CD4-positive, CD25-positive, alpha-beta regulatory T cell (primary cell): ENCODE data around the gene BTNL2. TPM values are rescaled to one million over a fixed set of nuclear protein-coding genes. Genes with fewer than 3 reads are reported as not detected.
A peak's percentile ranks its signal among the peaks of the same experiment; 100 is the strongest.

Experiments
- ATAC-seq, 2 donors: fragments of 150-1000 bp; cut with Tn5 transposase; one replicate each; pipeline ENCODE4 v1.10.0; 2021; ENCODE audit warnings: low read depth in 2 of 2, moderate number of reproducible peaks in 2 of 2, moderate library complexity in 1 of 2
- DNase-seq, 3 donors: peaks; one replicate each; pipeline versions ENCODE4 v3.0.0 to v3.0.0-alpha.2; 2012 to 2022; ENCODE audit warnings: mixed read lengths in 1 of 3
- H3K27ac ChIP-seq: one replicate; pipeline ENCODE4 v1.7.0; 2013; ENCODE audit warnings: mild to moderate bottlenecking, low read length; ENCODE audit not compliant: insufficient read depth, poor library complexity, severe bottlenecking
- H3K27me3 ChIP-seq: one replicate; pipeline ENCODE4 v1.7.0; 2013; ENCODE audit warnings: low read length; ENCODE audit not compliant: control insufficient read depth, insufficient read depth
- H3K36me3 ChIP-seq: one replicate; pipeline ENCODE4 v1.7.0; 2013; ENCODE audit warnings: mild to moderate bottlenecking, low read length, moderate library complexity; ENCODE audit not compliant: control insufficient read depth, insufficient read depth
- H3K4me1 ChIP-seq: 2 replicates; pipeline ENCODE4 v1.7.0; 2013; ENCODE audit warnings: mild to moderate bottlenecking, low read length; ENCODE audit not compliant: insufficient read depth, control insufficient read depth, poor library complexity, severe bottlenecking
- H3K4me3 ChIP-seq: one replicate; pipeline ENCODE4 v1.7.0; 2013; ENCODE audit warnings: low read depth, mild to moderate bottlenecking, low read length, moderate library complexity
- H3K9me3 ChIP-seq, 2 experiments: 1 replicate in 1 of 2; 2 replicates in 1 of 2; pipeline ENCODE4 v1.7.0; 2013; ENCODE audit warnings: low read length in 2 of 2, mild to moderate bottlenecking in 1 of 2, moderate library complexity in 1 of 2; ENCODE audit not compliant: control insufficient read depth in 2 of 2
- H3K27ac Mint-ChIP-seq, 3 donors: one replicate each; pipeline ENCODE4 v1.8.0; 2020 to 2022; ENCODE audit warnings: mild to moderate bottlenecking in 3 of 3, mixed read lengths in 3 of 3, moderate library complexity in 2 of 3
- H3K27me3 Mint-ChIP-seq: one replicate; pipeline ENCODE4 v1.8.0; 2022; ENCODE audit warnings: mild to moderate bottlenecking, mixed read lengths
- H3K36me3 Mint-ChIP-seq: one replicate; pipeline ENCODE4 v1.8.0; 2020; ENCODE audit warnings: mixed read lengths
- H3K4me1 Mint-ChIP-seq, 4 donors: one replicate each; pipeline ENCODE4 v1.8.0; 2020 to 2022; ENCODE audit warnings: mixed read lengths in 4 of 4, mild to moderate bottlenecking in 1 of 4
- H3K4me3 Mint-ChIP-seq, 4 donors: one replicate each; pipeline ENCODE4 v1.8.0; 2020 to 2022; ENCODE audit warnings: mild to moderate bottlenecking in 4 of 4, mixed read lengths in 4 of 4, moderate library complexity in 3 of 4
- H3K9me3 Mint-ChIP-seq, 7 donors: one replicate each; pipeline ENCODE4 v1.8.0; 2020 to 2022; ENCODE audit warnings: mixed read lengths in 7 of 7, mild to moderate bottlenecking in 3 of 7, moderate library complexity in 2 of 7
- polyA plus RNA-seq, 4 donors: library from polyadenylated mRNA; unstranded; fragments of 300-500 nt; fragmentation: Illumina TruSeq; gene quantifications; one replicate each; pipeline ENCODE4 v1.2.3, GENCODE V29; 2021
- total RNA-seq: library from RNA; stranded (reverse); gene quantifications from one replicate; pipeline ENCODE4 v1.2.3, GENCODE V29; 2022

BTNL2 gene, protein sequence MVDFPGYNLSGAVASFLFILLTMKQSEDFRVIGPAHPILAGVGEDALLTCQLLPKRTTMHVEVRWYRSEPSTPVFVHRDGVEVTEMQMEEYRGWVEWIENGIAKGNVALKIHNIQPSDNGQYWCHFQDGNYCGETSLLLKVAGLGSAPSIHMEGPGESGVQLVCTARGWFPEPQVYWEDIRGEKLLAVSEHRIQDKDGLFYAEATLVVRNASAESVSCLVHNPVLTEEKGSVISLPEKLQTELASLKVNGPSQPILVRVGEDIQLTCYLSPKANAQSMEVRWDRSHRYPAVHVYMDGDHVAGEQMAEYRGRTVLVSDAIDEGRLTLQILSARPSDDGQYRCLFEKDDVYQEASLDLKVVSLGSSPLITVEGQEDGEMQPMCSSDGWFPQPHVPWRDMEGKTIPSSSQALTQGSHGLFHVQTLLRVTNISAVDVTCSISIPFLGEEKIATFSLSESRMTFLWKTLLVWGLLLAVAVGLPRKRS
- total RNA-seq (not detected), polyA plus RNA-seq (not detected)

DNA sequence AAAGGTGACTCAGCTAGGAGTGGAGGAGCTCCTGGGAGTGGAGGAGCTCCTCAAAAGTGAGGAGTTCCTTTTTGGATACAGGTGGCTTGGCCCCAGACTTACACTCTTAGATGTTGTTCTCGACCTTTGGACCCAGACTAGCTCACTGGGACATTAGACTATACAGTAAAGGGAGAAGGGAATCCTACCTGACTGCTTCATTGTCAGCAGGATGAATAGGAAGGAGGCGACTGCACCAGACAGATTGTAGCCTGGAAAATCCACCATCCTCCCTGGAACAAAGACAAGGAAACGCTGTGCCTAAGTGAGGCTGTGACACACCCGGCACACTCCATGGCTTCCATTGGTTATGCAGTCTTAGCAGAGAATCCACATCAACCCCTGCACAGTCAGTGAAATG, at the start of gene BTNL2:
Gene BTNL2, minus strand, starts transcription at position 325 of the 400 bp plus-strand sequence. Its CDS starts 58 bp downstream, at position 267.
- Mint-ChIP-seq H3K9me3 (no peaks in the 10 kb centered on the region), H3K4me1 (peaks cover 0 to 2% (median 0%) of the 10 kb centered on the region in 4 donors), H3K27me3 (peaks cover 70% of the 10 kb centered on the region), H3K4me3 (no peak within 1 kb of the TSS), H3K27ac (no peak within 1 kb of the TSS), H3K36me3 (no peaks in the 10 kb centered on the region)
- DNase-seq (no peak), ATAC-seq (no peak)
- H3K4me1 ChIP-seq: no peaks in the 10 kb centered on the region
- H3K4me3 ChIP-seq: no peak within 1 kb of the TSS
- H3K27ac ChIP-seq: no peak within 1 kb of the TSS
- H3K36me3 ChIP-seq: no peaks in the 10 kb centered on the region
- peaks cover 46% of the 10 kb centered on the region for H3K27me3 ChIP-seq
- no peaks in the 10 kb centered on the region for H3K9me3 ChIP-seq

DNA sequence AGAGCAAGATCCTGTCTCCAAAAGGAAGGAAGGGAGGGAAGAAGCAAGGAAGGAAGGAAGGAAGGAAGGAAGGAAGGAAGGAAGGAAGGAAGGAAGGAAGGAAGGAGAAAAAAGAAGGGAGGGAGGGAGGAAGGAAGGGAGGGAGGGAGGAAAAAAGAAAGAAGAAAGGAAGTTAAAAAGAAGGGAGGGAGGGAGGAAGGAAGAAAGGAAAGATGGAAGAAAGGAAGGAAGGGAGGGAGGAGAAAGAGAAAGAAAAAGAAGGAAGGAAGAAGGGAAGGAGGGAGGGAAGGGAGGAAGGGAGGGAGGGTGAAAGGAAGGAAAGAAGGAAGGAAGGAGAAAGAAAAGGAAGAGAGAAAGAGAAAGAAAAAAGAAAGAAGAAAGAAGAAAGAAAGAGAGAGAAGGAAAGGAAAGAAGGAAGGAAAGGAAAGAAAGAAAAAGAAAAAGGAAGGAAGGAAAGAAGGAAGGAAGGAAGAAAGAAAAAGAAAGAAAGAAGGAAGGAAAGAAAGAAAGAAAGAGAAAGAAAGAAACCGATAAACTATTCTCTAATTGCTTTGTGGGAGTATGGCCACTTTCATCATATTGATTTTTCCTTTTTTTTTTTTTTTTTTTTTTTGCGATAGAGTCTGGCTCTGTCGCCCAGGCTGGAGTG, 42.2 kb upstream of the BTNL2 start:
- no peak overlapping the region for H3K27ac Mint-ChIP-seq
- DNase-seq (no peak), ATAC-seq (no peak)
- Histone ChIP-seq H3K27me3 (peaks cover 8% of the 10 kb centered on the region), H3K4me3 (no peak overlapping the region), H3K9me3 (no peaks in the 10 kb centered on the region), H3K36me3 (no peaks in the 10 kb centered on the region), H3K27ac (no peak overlapping the region), H3K4me1 (no peaks in the 10 kb centered on the region)
- no peaks in the 10 kb centered on the region for H3K4me1 Mint-ChIP-seq
- peaks cover 0 to 13% (median 1%) of the 10 kb centered on the region in 7 donors for H3K9me3 Mint-ChIP-seq
- H3K4me3 Mint-ChIP-seq: peak overlapping the region in 1 of 4 donors; percentile 33
- H3K27me3 Mint-ChIP-seq: peaks cover 30% of the 10 kb centered on the region
- H3K36me3 Mint-ChIP-seq: no peaks in the 10 kb centered on the region

GRCh38 chr6:32447932-32448331, 41.0 kb upstream of the BTNL2 start:
- H3K9me3 ChIP-seq: no peaks in the 10 kb centered on the region
- Mint-ChIP-seq H3K4me1 (peaks cover 0 to 4% (median 0%) of the 10 kb centered on the region in 4 donors), H3K4me3 (no peak overlapping the region), H3K36me3 (no peaks in the 10 kb centered on the region), H3K27ac (peak overlapping the region in 1 of 3 donors; percentile 1), H3K9me3 (peaks cover 0 to 11% (median 1%) of the 10 kb centered on the region in 7 donors), H3K27me3 (peaks cover 27% of the 10 kb centered on the region)
- H3K27me3 ChIP-seq: peaks cover 6% of the 10 kb centered on the region
- no peak overlapping the region for H3K4me3 ChIP-seq
- no peak for ATAC-seq
- no peak for DNase-seq
- no peak overlapping the region for H3K27ac ChIP-seq
- peaks cover 3% of the 10 kb centered on the region for H3K36me3 ChIP-seq
- no peaks in the 10 kb centered on the region for H3K4me1 ChIP-seq

GRCh38 chr6:32445321-32445854, 38.4 kb upstream of the BTNL2 start:
- H3K9me3 Mint-ChIP-seq: peaks cover 0 to 2% (median 0%) of the 10 kb centered on the region in 7 donors
- H3K27ac Mint-ChIP-seq: peak overlapping the region in 1 of 3 donors; percentile 31
- Histone ChIP-seq H3K27ac (no peak overlapping the region), H3K4me1 (peaks cover 12% of the 10 kb centered on the region), H3K9me3 (no peaks in the 10 kb centered on the region), H3K27me3 (peaks cover 2% of the 10 kb centered on the region), H3K4me3 (no peak overlapping the region), H3K36me3 (peaks cover 3% of the 10 kb centered on the region)
- H3K4me1 Mint-ChIP-seq: peaks cover 2 to 17% (median 11%) of the 10 kb centered on the region in 4 donors
- H3K4me3 Mint-ChIP-seq: peak overlapping the region in 1 of 4 donors; percentile 6
- H3K36me3 Mint-ChIP-seq: no peaks in the 10 kb centered on the region
- DNase-seq (no peak), ATAC-seq (no peak)
- peaks cover 14% of the 10 kb centered on the region for H3K27me3 Mint-ChIP-seq

DNA sequence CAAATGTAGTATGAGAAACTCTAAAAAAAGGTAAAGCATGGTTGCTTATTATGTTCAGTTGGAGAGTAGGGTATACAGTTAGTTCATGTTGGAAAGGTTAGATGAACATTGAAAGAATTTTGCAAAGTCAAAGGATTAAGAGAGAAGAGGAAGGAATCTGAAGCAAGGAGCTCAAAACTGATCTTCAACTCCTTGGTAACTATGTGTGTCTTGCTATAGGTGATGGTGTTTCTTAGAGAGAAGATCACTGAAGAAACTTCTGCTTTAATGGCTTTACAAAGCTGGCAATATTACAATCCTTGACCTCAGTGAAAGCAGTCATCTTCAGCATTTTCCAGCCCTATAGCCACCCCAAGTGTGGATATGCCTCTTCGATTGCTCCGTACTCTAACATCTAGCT, 37.5 kb upstream of the BTNL2 start:
- no peaks in the 10 kb centered on the region for H3K36me3 Mint-ChIP-seq
- peak overlapping the region in 1 of 3 donors; percentile 27 for H3K27ac Mint-ChIP-seq
- Histone ChIP-seq H3K27me3 (no peaks in the 10 kb centered on the region), H3K4me3 (no peak overlapping the region), H3K27ac (no peak overlapping the region), H3K9me3 (no peaks in the 10 kb centered on the region), H3K4me1 (peaks cover 19% of the 10 kb centered on the region), H3K36me3 (peaks cover 3% of the 10 kb centered on the region)
- ATAC-seq (no peak), DNase-seq (no peak)
- H3K4me3 Mint-ChIP-seq: no peak overlapping the region
- H3K9me3 Mint-ChIP-seq: peaks cover 0 to 2% (median 0%) of the 10 kb centered on the region in 7 donors
- H3K4me1 Mint-ChIP-seq: peaks cover 8 to 25% (median 16%) of the 10 kb centered on the region in 4 donors
- H3K27me3 Mint-ChIP-seq: peaks cover 7% of the 10 kb centered on the region

GRCh38 chr6:32442977-32443552, 36.1 kb upstream of the BTNL2 start:
- Histone ChIP-seq H3K4me1 (peaks cover 21% of the 10 kb centered on the region), H3K27me3 (no peaks in the 10 kb centered on the region), H3K27ac (no peak overlapping the region), H3K9me3 (no peaks in the 10 kb centered on the region), H3K4me3 (no peak overlapping the region), H3K36me3 (peaks cover 3% of the 10 kb centered on the region)
- Mint-ChIP-seq H3K9me3 (peaks cover 0 to 2% (median 0%) of the 10 kb centered on the region in 7 donors), H3K27me3 (no peaks in the 10 kb centered on the region), H3K4me3 (peak overlapping the region in 1 of 4 donors; percentile 47), H3K4me1 (peaks cover 11 to 32% (median 21%) of the 10 kb centered on the region in 4 donors), H3K27ac (peak overlapping the region in 2 of 3 donors; percentile 3 to 54), H3K36me3 (no peaks in the 10 kb centered on the region)
- no peak for ATAC-seq
- no peak for DNase-seq

- DNase-seq (no peak), ATAC-seq (no peak)
- peak overlapping the region in 3 of 4 donors; percentile 10 to 85 (median 12) for H3K4me3 Mint-ChIP-seq
- H3K36me3 ChIP-seq: peaks cover 3% of the 10 kb centered on the region
- H3K36me3 Mint-ChIP-seq: no peaks in the 10 kb centered on the region
- no peaks in the 10 kb centered on the region for H3K9me3 ChIP-seq
- H3K27me3 ChIP-seq: no peaks in the 10 kb centered on the region
- peak overlapping the region in 1 of 3 donors; percentile 3 for H3K27ac Mint-ChIP-seq
- H3K27ac ChIP-seq: no peak overlapping the region
- H3K9me3 Mint-ChIP-seq: peaks cover 0 to 1% (median 0%) of the 10 kb centered on the region in 7 donors
- no peaks in the 10 kb centered on the region for H3K27me3 Mint-ChIP-seq
- H3K4me1 Mint-ChIP-seq: peaks cover 11 to 32% (median 22%) of the 10 kb centered on the region in 4 donors
- no peak overlapping the region for H3K4me3 ChIP-seq
- H3K4me1 ChIP-seq: peaks cover 21% of the 10 kb centered on the region
Observed at GRCh38 chr6:32442243-32442667, 35.3 kb upstream of the BTNL2 start.
